HG03432 (cell line): ENCODE data around the gene COPS7A.

Experiments used
- ATAC-seq: cut with Tn5 transposase; IDR thresholded peaks from one replicate; pipeline ENCODE4 v1.9.1; 2021; ENCODE audit warnings: mild to moderate bottlenecking, moderate library complexity; ENCODE audit not compliant: unreplicated experiment

The COPS7A gene

GRCh38 chr12:6768990-6769389, 45.1 kb downstream of the COPS7A start:
- ATAC-seq: no peak

DNA sequence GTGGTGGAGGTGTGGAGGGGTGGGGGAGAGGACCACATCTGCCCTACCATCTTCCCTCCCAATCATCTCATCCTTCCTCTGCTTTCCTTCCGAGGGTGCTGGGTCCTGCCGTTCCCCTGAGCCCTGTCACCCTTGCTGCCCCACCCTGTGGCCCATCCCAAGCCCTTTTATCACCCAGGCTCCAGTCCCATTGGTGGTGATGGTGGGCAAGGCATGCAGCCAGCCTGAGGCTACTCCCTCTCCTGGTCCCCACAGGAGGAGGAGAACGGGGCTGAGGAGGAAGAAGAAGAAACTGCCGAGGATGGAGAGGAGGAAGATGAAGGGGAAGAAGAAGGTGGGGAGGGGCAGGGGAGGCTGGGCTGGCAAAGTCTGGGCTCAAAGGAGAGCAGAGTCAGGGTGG, 45.8 kb downstream of the COPS7A start:
- ATAC-seq: no peak

DNA sequence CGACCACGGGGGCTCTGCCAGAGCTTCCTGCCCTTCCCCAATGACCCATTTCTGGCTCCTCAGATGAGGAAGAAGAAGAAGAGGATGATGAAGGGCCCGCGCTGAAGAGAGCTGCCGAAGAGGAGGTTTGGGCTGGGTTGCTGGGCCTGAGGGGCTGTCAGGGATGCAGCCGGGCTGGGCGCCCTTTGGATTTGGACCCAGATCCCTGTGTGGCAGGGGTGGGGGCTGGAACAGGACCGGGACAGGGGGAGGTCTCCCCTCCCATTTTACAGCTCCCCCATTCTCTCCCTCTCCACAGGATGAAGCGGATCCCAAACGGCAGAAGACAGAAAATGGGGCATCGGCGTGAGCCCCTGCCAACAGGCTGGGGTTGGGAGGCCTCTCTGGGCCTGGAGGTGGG, 46.2 kb downstream of the COPS7A start:
- ATAC-seq: no peak

DNA sequence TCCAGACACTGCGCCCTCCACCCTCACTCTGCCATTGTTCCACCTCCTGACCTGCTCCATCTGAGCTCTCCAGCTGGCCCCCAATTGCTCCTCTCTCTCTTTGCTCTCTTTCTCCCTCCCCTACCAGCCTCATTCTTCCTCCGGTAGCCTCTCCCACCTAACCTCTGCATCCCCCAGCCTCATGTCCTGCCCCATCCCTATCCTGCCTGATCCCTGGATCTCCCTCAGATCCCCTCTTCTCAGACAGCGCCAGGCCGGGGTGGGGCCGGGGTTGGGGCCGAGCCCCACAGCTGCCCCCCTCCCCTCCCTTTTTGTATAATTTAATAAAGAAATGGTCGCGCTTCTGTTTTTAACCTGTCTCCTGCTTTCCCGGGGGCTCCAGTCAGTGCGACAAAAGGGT, 46.8 kb downstream of the COPS7A start:
- no peak for ATAC-seq

DNA sequence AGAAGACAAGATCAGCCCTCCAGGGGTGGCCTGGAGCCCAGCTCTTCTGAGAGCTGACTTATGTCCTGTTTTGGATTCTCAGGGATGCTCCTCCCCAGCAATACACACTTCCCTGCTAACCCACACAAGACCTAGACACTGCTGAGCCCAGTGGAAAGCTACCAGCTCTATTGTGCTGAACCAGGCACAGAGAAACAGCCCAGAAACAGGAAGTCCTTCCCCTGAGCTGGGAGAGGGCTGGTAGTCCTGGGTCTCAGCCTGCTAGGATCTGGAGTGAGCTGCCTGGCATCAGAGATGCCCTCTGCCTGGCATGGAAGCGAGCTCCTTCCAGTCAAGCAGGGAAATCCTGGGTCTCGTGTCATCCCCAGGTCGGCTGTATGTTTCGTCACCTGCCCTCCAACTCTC, 47.2 kb downstream of the COPS7A start:
- no peak for ATAC-seq

GRCh38 chr12:6771509-6772330, 47.9 kb downstream of the COPS7A start:
- no peak for ATAC-seq

DNA sequence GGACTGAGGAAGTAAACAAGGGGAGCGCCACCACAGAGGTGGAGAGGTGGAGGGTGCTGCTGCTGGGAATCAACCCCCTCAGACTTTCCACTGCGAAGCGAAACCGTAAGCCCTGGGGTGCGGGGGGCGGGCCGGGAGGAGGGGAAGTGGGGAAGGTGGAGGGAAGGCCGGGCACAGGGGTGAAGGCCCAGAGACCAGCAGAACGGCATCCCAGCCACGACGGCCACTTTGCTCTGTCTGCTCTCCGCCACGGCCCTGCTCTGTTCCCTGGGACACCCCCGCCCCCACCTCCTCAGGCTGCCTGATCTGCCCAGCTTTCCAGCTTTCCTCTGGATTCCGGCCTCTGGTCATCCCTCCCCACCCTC, 48.5 kb downstream of the COPS7A start, which contains the start of gene LAG3:
Gene LAG3 (plus strand): TSS at position 190 of the 365 bp plus-strand sequence. CDS start 333 bp downstream, outside the sequence.
- no peak for ATAC-seq

DNA sequence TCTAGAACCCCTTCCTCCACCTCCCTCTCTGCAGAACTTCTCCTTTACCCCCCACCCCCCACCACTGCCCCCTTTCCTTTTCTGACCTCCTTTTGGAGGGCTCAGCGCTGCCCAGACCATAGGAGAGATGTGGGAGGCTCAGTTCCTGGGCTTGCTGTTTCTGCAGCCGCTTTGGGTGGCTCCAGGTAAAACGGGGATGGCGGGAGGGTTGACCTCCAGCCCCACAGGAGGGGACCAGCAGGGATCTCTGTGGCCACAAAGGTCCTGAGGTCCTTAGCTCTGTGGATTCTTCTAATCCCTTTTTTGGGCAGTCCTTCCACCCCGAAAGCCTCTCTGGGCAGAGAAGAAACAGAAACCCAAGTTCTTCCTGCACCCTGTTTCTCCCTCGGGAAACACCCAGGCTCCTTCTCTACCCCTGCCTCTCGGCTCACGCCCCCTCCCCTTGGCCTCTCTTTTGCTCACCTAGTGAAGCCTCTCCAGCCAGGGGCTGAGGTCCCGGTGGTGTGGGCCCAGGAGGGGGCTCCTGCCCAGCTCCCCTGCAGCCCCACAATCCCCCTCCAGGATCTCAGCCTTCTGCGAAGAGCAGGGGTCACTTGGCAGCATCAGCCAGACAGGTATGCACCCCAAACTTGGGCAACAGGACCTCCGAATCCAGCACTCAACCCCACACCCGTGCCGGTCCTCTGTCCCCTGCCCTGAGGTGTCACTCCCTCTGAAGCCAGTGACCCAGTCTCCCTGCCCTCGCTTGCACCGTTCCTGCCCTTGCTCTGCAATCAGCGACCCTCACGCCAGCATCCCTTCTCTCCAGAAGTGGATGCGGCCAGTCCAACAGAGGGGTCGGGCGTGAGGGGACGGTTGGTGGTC, 49.1 kb downstream of the COPS7A start:
- no peak for ATAC-seq

DNA sequence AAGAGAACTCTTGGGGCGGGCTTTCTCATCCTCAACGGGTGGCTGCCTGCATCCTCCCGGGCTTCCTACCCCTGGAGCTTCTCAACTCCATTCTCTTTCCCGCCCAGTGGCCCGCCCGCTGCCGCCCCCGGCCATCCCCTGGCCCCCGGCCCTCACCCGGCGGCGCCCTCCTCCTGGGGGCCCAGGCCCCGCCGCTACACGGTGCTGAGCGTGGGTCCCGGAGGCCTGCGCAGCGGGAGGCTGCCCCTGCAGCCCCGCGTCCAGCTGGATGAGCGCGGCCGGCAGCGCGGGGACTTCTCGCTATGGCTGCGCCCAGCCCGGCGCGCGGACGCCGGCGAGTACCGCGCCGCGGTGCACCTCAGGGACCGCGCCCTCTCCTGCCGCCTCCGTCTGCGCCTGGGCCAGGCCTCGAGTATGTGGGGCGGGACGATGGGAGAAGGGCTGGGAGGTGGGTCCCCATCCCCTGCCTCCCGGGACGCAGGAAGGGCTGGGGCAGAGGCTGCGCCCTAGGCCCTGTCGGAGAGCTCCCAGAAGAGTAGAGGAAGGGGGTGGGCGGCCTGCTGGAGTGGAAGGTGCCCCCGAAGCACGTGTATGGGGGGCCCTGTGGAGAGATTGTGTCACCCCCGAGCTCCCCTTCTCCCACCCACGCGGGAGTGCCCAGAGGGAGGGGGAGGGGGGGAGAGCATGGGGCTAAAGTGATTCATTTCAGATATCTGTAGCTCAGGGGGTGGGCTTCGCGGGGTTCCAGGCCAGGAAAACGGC, 49.9 kb downstream of the COPS7A start:
- no peak for ATAC-seq

GRCh38 chr12:6774499-6775062, 50.7 kb downstream of the COPS7A start:
- no peak for ATAC-seq

DNA sequence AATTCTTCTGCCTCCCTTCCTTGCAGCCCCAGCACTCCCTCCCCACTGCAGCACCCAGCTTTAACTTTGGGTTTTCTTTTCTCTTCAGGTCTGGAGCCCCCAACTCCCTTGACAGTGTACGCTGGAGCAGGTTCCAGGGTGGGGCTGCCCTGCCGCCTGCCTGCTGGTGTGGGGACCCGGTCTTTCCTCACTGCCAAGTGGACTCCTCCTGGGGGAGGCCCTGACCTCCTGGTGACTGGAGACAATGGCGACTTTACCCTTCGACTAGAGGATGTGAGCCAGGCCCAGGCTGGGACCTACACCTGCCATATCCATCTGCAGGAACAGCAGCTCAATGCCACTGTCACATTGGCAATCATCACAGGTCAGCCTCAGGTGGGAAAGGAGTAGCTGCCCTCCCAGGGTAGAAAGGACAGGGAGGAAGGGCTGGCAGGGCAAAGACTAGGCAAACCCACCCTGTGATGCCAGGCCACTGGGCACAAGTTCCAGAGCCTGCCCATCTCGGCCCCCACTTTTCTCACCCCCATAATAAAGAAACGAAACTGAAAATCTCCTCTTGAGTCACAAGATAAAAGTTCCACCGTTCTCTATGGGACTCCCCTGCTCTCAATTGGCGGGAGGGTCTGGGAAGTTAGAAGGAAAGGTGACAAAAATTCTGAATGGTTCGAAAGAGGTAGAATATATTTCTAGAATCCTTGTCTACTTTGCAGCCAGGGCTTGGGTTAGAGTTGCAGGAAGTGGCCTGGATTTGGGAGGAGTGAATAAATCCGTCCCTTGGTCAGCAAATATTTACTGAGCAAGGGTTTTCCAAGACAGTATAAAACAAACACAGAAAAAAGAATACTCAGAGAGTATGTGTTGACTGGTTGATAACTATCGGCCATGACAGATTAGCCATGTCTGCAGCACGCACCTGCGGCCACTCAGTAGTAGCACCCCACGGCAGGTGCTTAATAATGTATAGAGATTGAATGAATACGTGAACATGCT, 51.6 kb downstream of the COPS7A start:
- no peak for ATAC-seq

DNA sequence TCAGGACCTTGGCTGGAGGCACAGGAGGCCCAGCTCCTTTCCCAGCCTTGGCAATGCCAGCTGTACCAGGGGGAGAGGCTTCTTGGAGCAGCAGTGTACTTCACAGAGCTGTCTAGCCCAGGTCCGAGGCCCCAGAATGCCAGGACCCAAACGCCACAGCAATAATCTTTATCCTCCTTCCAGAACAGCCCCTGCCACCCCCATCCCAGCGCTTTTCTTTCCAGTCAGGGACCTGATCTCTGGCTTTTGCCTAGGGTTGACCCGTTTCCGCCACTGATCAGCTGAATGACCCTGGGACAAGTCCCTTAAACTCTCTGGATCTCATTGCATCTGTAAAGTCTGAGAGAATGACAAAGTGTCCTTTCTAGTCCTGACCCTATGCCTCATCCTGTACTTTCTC, 53.5 kb downstream of the COPS7A start:
- ATAC-seq: no peak

DNA sequence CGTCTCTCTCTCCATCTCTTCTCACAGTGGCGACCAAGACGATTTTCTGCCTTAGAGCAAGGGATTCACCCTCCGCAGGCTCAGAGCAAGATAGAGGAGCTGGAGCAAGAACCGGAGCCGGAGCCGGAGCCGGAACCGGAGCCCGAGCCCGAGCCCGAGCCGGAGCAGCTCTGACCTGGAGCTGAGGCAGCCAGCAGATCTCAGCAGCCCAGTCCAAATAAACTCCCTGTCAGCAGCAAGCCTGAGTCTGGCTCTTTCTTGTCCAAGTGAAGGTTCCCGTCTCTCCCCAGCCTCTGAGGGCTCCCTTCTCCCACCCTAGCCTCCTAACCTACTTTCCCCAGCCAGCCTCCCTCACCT, 54.3 kb downstream of the COPS7A start:
- ATAC-seq: no peak

DNA sequence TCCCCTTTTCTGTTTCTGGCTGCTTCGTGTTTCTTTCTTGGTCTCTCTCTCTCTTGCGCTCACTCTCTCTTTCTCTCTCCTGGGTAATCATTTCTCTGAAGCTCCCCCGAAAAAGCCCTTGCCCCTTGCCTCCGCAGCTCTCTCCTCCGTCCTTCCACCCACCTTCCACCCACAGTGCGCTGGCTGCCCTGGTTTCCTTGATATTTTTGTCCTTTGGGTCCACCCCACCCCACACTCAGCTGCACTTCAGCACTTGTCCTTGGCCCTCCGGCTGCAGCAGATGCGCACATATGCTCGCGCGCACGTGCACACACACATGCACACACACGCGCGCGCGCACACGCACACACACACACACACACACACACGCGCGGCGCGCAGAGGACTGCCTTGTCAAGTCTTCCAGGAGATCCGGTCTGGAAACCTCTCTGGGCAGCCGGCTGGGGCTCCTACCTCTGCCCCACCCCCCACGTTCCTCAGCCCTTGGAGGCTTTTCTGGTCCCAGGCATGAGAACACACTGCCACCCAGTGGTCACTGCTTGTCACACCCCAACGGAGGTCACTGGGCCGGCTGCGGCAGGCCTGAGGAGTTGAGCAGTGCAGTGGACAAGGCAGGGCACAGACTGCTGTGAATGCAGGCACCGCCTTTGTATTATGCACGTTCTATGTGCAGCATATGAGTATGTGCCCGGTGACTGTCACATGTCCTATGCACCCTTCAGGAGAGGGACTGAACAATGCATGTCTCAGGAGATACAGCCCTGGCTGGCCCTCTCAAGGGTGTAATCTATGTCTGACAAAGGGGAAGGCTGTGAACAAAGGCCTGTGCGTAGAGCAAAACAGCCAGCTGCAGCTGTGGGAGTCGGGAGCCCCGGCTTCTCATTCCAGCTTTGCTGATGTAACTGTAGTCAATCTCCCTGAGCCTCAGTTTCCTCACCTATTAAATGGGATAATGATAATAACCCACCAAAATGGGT, 55.0 kb downstream of the COPS7A start:
- ATAC-seq: peak; percentile 80

GRCh38 chr12:6779708-6780432, 56.0 kb downstream of the COPS7A start:
- no peak for ATAC-seq

GRCh38 chr12:6780573-6780972, 56.7 kb downstream of the COPS7A start:
- no peak for ATAC-seq
